HG03439 (cell line): Measurements from ENCODE around the gene MGAT5B.

Experiments used
- ATAC-seq: cut with Tn5 transposase; IDR thresholded peaks from one replicate; pipeline ENCODE4 v1.9.1; 2021; ENCODE audit warnings: mild to moderate bottlenecking, moderate library complexity; ENCODE audit not compliant: unreplicated experiment

Gene MGAT5B

DNA sequence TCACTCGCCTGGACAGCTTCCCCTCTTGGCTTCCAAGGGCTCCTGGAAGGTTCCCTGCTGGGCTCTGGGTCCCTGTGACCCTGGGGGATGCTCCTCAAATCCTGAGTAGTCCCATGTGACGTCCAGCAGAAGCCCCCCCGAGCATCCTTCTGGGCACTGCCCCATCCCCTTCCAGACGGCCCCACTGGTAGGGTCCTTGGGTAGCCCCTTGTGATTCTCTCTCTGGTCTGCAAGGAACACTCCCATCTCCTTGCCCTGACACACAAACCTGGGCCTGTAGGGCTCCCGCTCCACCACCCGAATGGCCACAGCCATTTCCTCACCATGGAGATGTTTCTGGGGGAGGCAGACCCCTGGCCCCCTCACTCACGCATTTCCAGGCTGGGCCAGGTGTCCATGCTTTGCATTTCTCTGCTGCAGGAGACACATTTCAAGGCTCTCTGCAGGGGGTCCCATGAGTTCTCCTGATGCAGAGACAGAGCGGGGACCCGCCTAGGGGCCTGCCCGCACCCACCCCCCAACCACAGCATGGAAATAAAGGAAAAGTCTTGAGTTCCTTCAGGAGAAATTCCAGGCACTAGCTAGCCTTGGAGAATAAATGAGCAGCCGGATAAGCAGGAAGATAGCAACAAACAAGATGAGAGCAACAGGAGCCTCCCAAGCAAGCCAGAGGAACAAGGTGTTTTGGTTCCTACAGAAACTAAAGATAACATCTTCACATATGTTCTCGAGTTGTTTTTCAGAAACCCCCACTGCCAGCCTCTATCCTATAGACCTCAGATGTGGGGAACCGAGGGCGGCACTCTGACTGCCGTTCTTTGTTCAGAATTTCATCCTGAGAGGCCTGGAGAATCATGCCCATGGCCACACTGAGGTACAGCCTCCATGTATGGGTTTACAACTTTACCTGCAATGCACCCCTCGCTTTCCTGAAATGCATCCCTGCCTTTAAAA is 128.8 kb downstream of the MGAT5B start:
- ATAC-seq, result no peak

DNA sequence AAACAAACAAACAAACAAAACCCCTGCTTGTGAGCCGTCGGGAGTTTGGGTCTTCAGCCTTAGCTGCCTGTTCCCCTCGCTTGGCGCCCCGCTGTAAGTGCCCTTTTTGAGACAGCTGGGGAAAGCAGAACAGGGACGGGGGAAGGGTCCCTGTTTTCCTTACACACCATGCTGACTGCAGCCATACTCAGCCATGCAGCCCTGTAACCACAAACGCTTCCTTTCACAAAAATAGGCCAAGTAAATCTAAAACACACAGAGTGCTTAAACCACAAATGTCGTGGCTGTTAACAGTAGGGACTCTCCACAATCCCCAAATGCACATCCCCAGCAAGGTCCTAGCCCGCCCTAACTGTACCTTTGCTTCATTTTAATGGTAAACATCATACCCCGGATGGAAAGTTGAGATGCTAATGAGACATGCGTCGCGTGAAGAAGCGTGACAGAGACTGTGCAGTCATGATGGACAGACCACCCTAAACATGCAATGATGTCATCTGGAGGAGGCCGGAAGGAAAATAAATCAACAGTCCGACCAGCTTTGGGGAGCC is 129.9 kb downstream of the MGAT5B start:
- peak; percentile 68 for ATAC-seq

DNA sequence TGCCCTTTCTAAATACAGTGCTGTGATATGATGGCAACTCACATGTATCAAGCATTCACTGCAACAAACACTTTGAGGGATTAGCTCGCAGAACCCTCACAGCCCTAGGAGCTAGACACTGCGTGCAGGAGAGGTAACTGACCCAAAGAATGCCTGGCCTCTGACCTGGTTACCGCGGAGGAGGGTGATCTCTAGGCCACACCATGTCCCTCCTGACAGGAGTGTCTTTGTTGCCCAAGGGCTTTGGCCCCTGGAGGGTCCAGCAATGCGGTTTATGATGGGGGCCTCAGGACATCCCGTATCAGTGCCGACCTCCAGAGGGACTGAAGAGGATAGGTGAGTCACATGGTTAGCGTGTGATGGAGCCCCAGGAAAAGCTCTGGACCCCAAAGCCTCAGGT is 130.6 kb downstream of the MGAT5B start:
- no peak for ATAC-seq
